Islet precursor cell (in vitro differentiated cells): ENCODE results near the gene IMMP2L.
"Not testable (repeated sequence)": the region's sequence is repeated elsewhere in the genome, so short reads cannot be mapped to it uniquely, and the experiment has no call there.

Experiments
- DNase-seq: peaks from one replicate; pipeline ENCODE4 v3.0.0-alpha.2; 2018

Gene IMMP2L

GRCh38 chr7:111255576-111255975, 306.7 kb downstream of the IMMP2L start:
- no peak for DNase-seq

GRCh38 chr7:111251365-111251764, 310.9 kb downstream of the IMMP2L start:
- not testable (repeated sequence) for DNase-seq

- not testable (repeated sequence) for DNase-seq
These were observed 312.5 kb downstream of the IMMP2L start for GRCh38 chr7:111249807-111250206.

GRCh38 chr7:111242141-111242755, 320.0 kb downstream of the IMMP2L start:
- no peak for DNase-seq

GRCh38 chr7:111240371-111240770, 321.9 kb downstream of the IMMP2L start:
- DNase-seq, result no peak

GRCh38 chr7:111239437-111239836, 322.9 kb downstream of the IMMP2L start:
- no peak for DNase-seq

GRCh38 chr7:111238886-111239285, 323.4 kb downstream of the IMMP2L start:
- no peak for DNase-seq

- no peak for DNase-seq
These were observed 326.6 kb downstream of the IMMP2L start for GRCh38 chr7:111235709-111236108.

GRCh38 chr7:111232249-111233084, 329.8 kb downstream of the IMMP2L start:
- DNase-seq, result no peak

- DNase-seq, result no peak
These were observed 332.4 kb downstream of the IMMP2L start for GRCh38 chr7:111229916-111230315.

- DNase-seq, result peak; percentile 61
These were observed 333.0 kb downstream of the IMMP2L start for GRCh38 chr7:111229181-111229740.

GRCh38 chr7:111228437-111228836, 333.9 kb downstream of the IMMP2L start:
- DNase-seq, result no peak

GRCh38 chr7:111226800-111227199, 335.5 kb downstream of the IMMP2L start:
- no peak for DNase-seq

GRCh38 chr7:111224354-111225231, 337.7 kb downstream of the IMMP2L start:
- DNase-seq, result no peak

GRCh38 chr7:111223802-111224253, 338.5 kb downstream of the IMMP2L start:
- no peak for DNase-seq

GRCh38 chr7:111215550-111215949, 346.7 kb downstream of the IMMP2L start:
- no peak for DNase-seq

- no peak for DNase-seq
These were observed 349.3 kb downstream of the IMMP2L start for GRCh38 chr7:111212857-111213523.

GRCh38 chr7:111210996-111211395, 351.3 kb downstream of the IMMP2L start:
- no peak for DNase-seq

- DNase-seq, result no peak
These were observed 352.2 kb downstream of the IMMP2L start for GRCh38 chr7:111210043-111210442.

GRCh38 chr7:111205251-111205650, 357.0 kb downstream of the IMMP2L start:
- no peak for DNase-seq

- DNase-seq, result no peak
These were observed 360.0 kb downstream of the IMMP2L start for GRCh38 chr7:111202321-111202720.

GRCh38 chr7:111199643-111200042, 362.6 kb downstream of the IMMP2L start:
- DNase-seq, result no peak
